Adrenal gland (tissue), 12 donors: ENCODE measurements around the gene WDR5B. TPM values are rescaled to one million over a fixed set of nuclear protein-coding genes. Genes with fewer than 3 reads are reported as not detected.

Experiments
- DNase-seq, 7 donors: peaks; one replicate each; pipeline ENCODE4 v3.0.0-alpha.2; 2019 to 2020
- H3K27ac ChIP-seq, 5 donors: fragments of 200-600 bp; sonication (generic) in 4 of 5; 1 replicate in 3 of 5; 2 replicates in 2 of 5; pipeline versions ENCODE4 v1.5.1 to v1.8.0; 2016 to 2020; ENCODE audit warnings: mild to moderate bottlenecking in 1 of 5
- H3K27me3 ChIP-seq: fragments of 200-600 bp; 2 replicates; pipeline ENCODE4 v1.8.0; 2021
- H3K36me3 ChIP-seq, 2 donors: fragments of 200-600 bp; replicated peaks in 1 of 2; 1 replicate in 1 of 2; 2 replicates in 1 of 2; pipeline versions ENCODE4 v1.5.1 to v1.8.0; 2018 to 2022
- H3K4me1 ChIP-seq, 2 donors: fragments of 200-600 bp; replicated peaks in 1 of 2; 1 replicate in 1 of 2; 2 replicates in 1 of 2; pipeline versions ENCODE4 v1.5.1 to v1.8.0; 2018 to 2021
- H3K4me3 ChIP-seq, 4 donors: fragments of 200-600 bp; sonication (generic) in 3 of 4; one replicate each; pipeline ENCODE4 v1.5.1; 2016 to 2018
- H3K9me3 ChIP-seq, 3 donors: fragments of 200-600 bp; sonication (generic) in 1 of 3; replicated peaks in 1 of 3; 1 replicate in 2 of 3; 2 replicates in 1 of 3; pipeline versions ENCODE4 v1.5.1 to v1.8.0; 2016 to 2021
- CTCF ChIP-seq, 6 experiments: fragments of 450-650 bp in 4 of 6; fragments of 200-600 bp in 2 of 6; sonication (generic) in 1 of 6; IDR thresholded peaks; 1 replicate in 5 of 6; 2 replicates in 1 of 6; pipeline versions ENCODE4 v1.5.1 to v1.8.0; 2016 to 2021; ENCODE audit warnings: antibody characterized with exemption in 6 of 6, mild to moderate bottlenecking in 2 of 6, moderate library complexity in 1 of 6
- POLR2A ChIP-seq, 2 donors: fragments of 450-650 bp; IDR thresholded peaks; one replicate each; pipeline ENCODE4 v1.6.1; 2017; ENCODE audit warnings: antibody characterized with exemption in 2 of 2, mild to moderate bottlenecking in 2 of 2, moderate library complexity in 1 of 2
- WGBS, 4 donors: extraction: QIAGEN DNeasy Blood & Tissue Kit in 2 of 4; methylation state at CpG; one replicate each; pipeline versions ENCODE4 v1.1.5 to v1.1.7; 2013 to 2017; 5-methylcytosine and 5-hydroxymethylcytosine counted together
- intact Hi-C, 2 donors: fragments of 100-400 bp; cut with DNase I; formaldehyde crosslinking; loops; one replicate each; pipeline versions ENCODE4 v1.14.1 to v1.15.0; 2022 to 2023
- polyA plus RNA-seq, 3 donors: library from polyadenylated mRNA; stranded (reverse); fragments of 200-250 nt in 2 of 3; fragments of 350-450 nt in 1 of 3; fragmentation: Illumina TruSeq in 1 of 3; extraction: RNeasy Lipid Tissue Mini Kit (QIAGEN cat#74804) in 1 of 3; gene quantifications; one replicate each; pipeline ENCODE4 v1.2.3, GENCODE V29; 2013 to 2014
- total RNA-seq, 9 donors: library from RNA; depleted of rRNA in 4 of 9; stranded (reverse); fragments of >200 nt in 4 of 9; fragments of 120-200 nt in 1 of 9; fragmentation: NEBNext Ultra II Directional in 1 of 9; extraction: Animal tissue kit (Norgen Biotek cat#: 25700) in 1 of 9; gene quantifications; one replicate each; pipeline versions ENCODE4 v1.1.0 to v1.2.4, GENCODE V29; 2013 to 2023
- donor health status: healthy with polysubstance abuse.
- donor health status: Bipolar disorder and iron deficiency.
- donor health status: DM: yes; HTN: yes; CAD: no.
- donor health status: DM: no; HTN: no; CAD: no.
- donor health status: DM: no; HTN: no; CAD: no.
- donor health status: DM: yes; HTN: yes; CAD: no.

WDR5B gene
- total and polyA plus RNA-seq, 12 donors: 3.0 to 10.3 (median 6.7) TPM

- peaks cover 15 to 48% of the 10 kb centered on the region in 2 donors for H3K4me1 ChIP-seq
- no peak overlapping the region for H3K27ac ChIP-seq
- TF ChIP-seq POLR2A (IDR thresholded peaks at IDR 0.05) (no peak), CTCF (IDR thresholded peaks at IDR 0.05) (no peak)
- no peaks in the 10 kb centered on the region for H3K9me3 ChIP-seq
- intact Hi-C loops: loop anchor here in 1 of 2 donors (10.0 kb wide), 1 partner anchor 297 kb away; the partner anchor contains the start of gene PARP14
- H3K36me3 ChIP-seq: no peaks in the 10 kb centered on the region
- no peak overlapping the region for H3K4me3 ChIP-seq
- no peaks in the 10 kb centered on the region for H3K27me3 ChIP-seq
- DNase-seq: no peak
- WGBS, 4 donors: 88 to 96% (median 89%) methylated on average over 3 of the region's 3 CpGs
Observed at GRCh38 chr3:122387709-122388108, 28.2 kb downstream of the WDR5B start.

DNA sequence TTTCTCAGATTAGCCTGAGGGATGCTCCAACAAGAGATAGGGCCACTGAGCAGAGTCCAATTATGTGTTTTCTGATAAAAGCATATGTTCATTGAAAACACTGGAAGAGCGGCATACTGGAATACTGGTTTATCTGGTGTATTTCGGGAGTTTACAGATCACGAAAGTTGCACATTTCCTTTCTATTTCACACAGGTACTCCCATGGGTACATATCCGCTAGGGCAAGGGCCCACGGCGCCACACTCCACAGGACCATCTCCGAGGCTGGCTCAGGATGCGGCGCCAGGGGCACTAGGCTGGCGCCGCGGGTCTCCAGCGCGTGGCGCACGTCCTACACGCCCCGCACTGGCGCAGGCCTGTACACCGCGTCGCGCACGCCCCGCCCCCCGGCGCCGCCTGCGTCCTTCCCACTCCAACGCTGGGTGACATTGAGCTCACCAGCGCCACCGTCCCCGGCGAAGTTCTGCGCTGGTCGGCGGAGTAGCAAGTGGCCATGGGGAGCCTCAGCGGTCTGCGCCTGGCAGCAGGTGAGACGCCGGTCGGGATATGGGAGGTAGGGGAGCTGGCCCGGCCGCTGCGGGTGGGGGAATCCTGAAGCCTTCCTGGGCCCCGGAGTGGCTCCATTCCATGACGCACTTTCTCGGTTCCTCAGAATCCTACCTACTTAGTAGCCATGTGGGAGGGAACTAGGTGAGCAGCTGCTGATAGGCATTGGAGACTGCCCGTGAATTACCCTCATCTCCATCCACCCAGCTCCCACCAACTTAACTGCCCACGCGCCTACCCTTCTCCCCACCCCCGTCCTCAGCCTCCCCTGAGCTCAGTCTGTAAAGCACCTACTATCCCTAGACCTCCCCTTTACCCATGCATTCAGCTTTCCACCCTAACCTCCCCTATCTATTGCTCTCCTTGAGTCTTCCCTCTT lies 31.8 kb downstream of the WDR5B start, which contains the start of gene FAM162A:
Gene FAM162A, plus strand, starts transcription at position 412 of the 927 bp plus-strand sequence. Its CDS starts 84 bp downstream, at position 496.
- no peaks in the 10 kb centered on the region for H3K36me3 ChIP-seq
- peak; percentile 93 to 97 (median 95) for DNase-seq
- TF ChIP-seq CTCF (IDR thresholded peaks at IDR 0.05) (peak in 5 of 6 experiments; percentile 34 to 52 (median 47)), POLR2A (IDR thresholded peaks at IDR 0.05) (peak; percentile 88 to 97)
- peak within 1 kb of the TSS; percentile 54 to 79 (median 65) for H3K4me3 ChIP-seq
- H3K9me3 ChIP-seq: no peaks in the 10 kb centered on the region
- no peaks in the 10 kb centered on the region for H3K27me3 ChIP-seq
- WGBS, 4 donors: 1 to 2% (median 1%) methylated on average over 11 to 52 of the region's 52 CpGs
- intact Hi-C loops: loop anchor here in 1 of 2 donors (10.0 kb wide), 1 partner anchor 301 kb away; the partner anchor contains the start of gene PARP14
- H3K4me1 ChIP-seq: peaks cover 7 to 31% of the 10 kb centered on the region in 2 donors
- H3K27ac ChIP-seq: peak within 1 kb of the TSS; percentile 35 to 96 (median 85)

DNA sequence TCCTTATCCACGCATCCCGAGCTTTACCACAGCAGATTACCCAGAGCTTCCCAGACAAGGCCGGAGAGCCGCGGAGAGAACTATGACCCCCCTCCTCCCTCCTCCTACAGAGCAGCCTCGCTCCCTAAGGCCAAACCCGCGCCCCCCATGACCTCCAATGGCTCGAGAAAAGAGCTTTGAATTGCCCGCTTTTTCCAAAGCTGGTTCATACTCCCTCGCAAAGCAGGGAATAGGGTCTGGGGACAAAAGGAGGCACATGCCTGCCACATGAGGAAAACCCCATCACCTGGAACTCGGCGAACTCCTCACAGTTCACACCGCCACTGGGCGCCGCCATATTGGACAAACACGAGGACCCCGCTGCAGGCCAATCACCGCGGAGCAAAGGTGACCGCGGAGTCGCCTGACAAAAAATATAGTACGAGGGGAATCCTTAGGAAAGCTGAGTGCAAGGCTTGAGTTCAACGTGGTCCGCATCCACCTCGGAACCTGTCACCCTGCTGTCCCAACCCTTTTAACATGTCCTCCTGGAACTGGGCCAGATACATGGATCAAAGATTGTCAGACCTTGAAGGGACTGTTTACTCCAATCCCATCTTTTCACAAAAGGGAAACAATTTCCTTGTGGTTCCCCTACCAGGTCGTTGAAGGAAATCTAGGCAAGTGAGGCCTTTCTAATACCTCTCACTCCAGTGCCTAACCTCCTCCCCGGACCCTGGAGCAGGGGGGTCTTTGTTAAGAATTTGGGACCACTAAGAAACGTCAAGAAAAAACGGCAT lies 32.8 kb downstream of the WDR5B start, which contains the start of gene MIX23:
Gene MIX23, minus strand, starts transcription at position 344 of the 779 bp plus-strand sequence. Its CDS starts 7 bp downstream, at position 337.
- peaks cover 7 to 31% of the 10 kb centered on the region in 2 donors for H3K4me1 ChIP-seq
- WGBS, 4 donors: 0 to 1% (median 1%) methylated on average over 21 to 31 of the region's 31 CpGs
- TF ChIP-seq POLR2A (IDR thresholded peaks at IDR 0.05): peak in 1 of 2 donors; percentile 61
- TF ChIP-seq CTCF (IDR thresholded peaks at IDR 0.05): no peak
- H3K4me3 ChIP-seq: peak within 1 kb of the TSS; percentile 54 to 79 (median 65)
- no peaks in the 10 kb centered on the region for H3K9me3 ChIP-seq
- no peaks in the 10 kb centered on the region for H3K36me3 ChIP-seq
- intact Hi-C loops: loop anchor here in 1 of 2 donors (10.0 kb wide), 1 partner anchor 302 kb away; the partner anchor contains the start of gene PARP14
- peak within 1 kb of the TSS; percentile 35 to 96 (median 85) for H3K27ac ChIP-seq
- no peaks in the 10 kb centered on the region for H3K27me3 ChIP-seq
- peak; percentile 85 to 93 (median 87) for DNase-seq
